Stimulated activated CD4-positive, alpha-beta T cell treated with anti-CD3 and anti-CD28 coated beads, Interleukin-4, amount 100 ng/mL, for 4 hours (primary cell): ENCODE measurements around the gene SND1.

ENCODE experiments used
- DNase-seq, 2 experiments: peaks; one replicate each; pipeline ENCODE4 v3.0.0-alpha.2; 2020

The SND1 gene

GRCh38 chr7:127736511-127736910 lies 84.5 kb downstream of the SND1 start:
- no peak for DNase-seq

GRCh38 chr7:127738859-127739258 lies 86.9 kb downstream of the SND1 start:
- no peak for DNase-seq

- no peak for DNase-seq
Observed at GRCh38 chr7:127741764-127742375, 89.9 kb downstream of the SND1 start.

- no peak for DNase-seq
Observed at GRCh38 chr7:127745445-127745844, 93.5 kb downstream of the SND1 start.

- DNase-seq, result no peak
Observed at GRCh38 chr7:127751062-127751461, 99.1 kb downstream of the SND1 start.

GRCh38 chr7:127751490-127752448 lies 99.8 kb downstream of the SND1 start:
- DNase-seq, result no peak

GRCh38 chr7:127752829-127753228 lies 100.8 kb downstream of the SND1 start:
- no peak for DNase-seq

GRCh38 chr7:127754457-127754856 lies 102.5 kb downstream of the SND1 start:
- no peak for DNase-seq

- no peak for DNase-seq
Observed at GRCh38 chr7:127755521-127755920, 103.5 kb downstream of the SND1 start.

GRCh38 chr7:127755965-127756364 lies 104.0 kb downstream of the SND1 start:
- no peak for DNase-seq

GRCh38 chr7:127758105-127758504 lies 106.1 kb downstream of the SND1 start:
- no peak for DNase-seq

GRCh38 chr7:127758845-127759244 lies 106.9 kb downstream of the SND1 start:
- no peak for DNase-seq

- DNase-seq, result no peak
Observed at GRCh38 chr7:127759945-127760421, 108.0 kb downstream of the SND1 start.

GRCh38 chr7:127760436-127761031 lies 108.5 kb downstream of the SND1 start:
- no peak for DNase-seq

GRCh38 chr7:127761196-127761595 lies 109.2 kb downstream of the SND1 start:
- no peak for DNase-seq

GRCh38 chr7:127764681-127765080 lies 112.7 kb downstream of the SND1 start:
- DNase-seq, result no peak

GRCh38 chr7:127765150-127765549 lies 113.2 kb downstream of the SND1 start:
- no peak for DNase-seq

GRCh38 chr7:127766831-127767459 lies 115.0 kb downstream of the SND1 start:
- DNase-seq, result no peak

GRCh38 chr7:127768241-127768640 lies 116.2 kb downstream of the SND1 start:
- DNase-seq, result no peak

GRCh38 chr7:127769137-127769536 lies 117.1 kb downstream of the SND1 start:
- no peak for DNase-seq

- no peak for DNase-seq
Observed at GRCh38 chr7:127769696-127770400, 117.9 kb downstream of the SND1 start.

- no peak for DNase-seq
Observed at GRCh38 chr7:127770885-127771284, 118.9 kb downstream of the SND1 start.

GRCh38 chr7:127771707-127772106 lies 119.7 kb downstream of the SND1 start:
- no peak for DNase-seq
